Measurements from ENCODE around the gene TFPI. TPM values are rescaled to one million over a fixed set of nuclear protein-coding genes. Genes with fewer than 3 reads are reported as not detected.

The TFPI gene
- total and polyA plus RNA-seq, 2 of the 8 experiments (the other 6 are each of a cell fraction or from before 2014, with no cell fraction given): 2.0 to 7.1 TPM

DNA sequence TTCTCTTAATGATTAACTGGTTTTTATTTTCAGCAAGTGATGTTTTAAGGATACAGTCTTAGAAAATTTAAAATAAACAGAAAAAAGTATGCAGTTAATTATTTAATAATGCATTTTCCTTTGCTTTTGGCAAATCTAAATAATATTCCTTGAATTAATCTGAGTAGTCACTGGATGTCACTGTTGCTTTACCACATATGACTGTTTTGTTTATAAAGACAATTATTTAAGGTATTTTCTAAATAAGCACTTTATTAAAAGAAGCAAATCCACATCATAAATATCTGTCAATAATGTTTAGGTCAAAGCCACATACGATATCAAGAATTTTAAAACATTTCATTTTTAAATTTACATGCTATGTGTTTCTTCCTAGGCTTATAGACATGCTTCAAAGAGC, 40.6 kb upstream of the TFPI start (continued):
- TF ChIP-seq, protein P1, sequence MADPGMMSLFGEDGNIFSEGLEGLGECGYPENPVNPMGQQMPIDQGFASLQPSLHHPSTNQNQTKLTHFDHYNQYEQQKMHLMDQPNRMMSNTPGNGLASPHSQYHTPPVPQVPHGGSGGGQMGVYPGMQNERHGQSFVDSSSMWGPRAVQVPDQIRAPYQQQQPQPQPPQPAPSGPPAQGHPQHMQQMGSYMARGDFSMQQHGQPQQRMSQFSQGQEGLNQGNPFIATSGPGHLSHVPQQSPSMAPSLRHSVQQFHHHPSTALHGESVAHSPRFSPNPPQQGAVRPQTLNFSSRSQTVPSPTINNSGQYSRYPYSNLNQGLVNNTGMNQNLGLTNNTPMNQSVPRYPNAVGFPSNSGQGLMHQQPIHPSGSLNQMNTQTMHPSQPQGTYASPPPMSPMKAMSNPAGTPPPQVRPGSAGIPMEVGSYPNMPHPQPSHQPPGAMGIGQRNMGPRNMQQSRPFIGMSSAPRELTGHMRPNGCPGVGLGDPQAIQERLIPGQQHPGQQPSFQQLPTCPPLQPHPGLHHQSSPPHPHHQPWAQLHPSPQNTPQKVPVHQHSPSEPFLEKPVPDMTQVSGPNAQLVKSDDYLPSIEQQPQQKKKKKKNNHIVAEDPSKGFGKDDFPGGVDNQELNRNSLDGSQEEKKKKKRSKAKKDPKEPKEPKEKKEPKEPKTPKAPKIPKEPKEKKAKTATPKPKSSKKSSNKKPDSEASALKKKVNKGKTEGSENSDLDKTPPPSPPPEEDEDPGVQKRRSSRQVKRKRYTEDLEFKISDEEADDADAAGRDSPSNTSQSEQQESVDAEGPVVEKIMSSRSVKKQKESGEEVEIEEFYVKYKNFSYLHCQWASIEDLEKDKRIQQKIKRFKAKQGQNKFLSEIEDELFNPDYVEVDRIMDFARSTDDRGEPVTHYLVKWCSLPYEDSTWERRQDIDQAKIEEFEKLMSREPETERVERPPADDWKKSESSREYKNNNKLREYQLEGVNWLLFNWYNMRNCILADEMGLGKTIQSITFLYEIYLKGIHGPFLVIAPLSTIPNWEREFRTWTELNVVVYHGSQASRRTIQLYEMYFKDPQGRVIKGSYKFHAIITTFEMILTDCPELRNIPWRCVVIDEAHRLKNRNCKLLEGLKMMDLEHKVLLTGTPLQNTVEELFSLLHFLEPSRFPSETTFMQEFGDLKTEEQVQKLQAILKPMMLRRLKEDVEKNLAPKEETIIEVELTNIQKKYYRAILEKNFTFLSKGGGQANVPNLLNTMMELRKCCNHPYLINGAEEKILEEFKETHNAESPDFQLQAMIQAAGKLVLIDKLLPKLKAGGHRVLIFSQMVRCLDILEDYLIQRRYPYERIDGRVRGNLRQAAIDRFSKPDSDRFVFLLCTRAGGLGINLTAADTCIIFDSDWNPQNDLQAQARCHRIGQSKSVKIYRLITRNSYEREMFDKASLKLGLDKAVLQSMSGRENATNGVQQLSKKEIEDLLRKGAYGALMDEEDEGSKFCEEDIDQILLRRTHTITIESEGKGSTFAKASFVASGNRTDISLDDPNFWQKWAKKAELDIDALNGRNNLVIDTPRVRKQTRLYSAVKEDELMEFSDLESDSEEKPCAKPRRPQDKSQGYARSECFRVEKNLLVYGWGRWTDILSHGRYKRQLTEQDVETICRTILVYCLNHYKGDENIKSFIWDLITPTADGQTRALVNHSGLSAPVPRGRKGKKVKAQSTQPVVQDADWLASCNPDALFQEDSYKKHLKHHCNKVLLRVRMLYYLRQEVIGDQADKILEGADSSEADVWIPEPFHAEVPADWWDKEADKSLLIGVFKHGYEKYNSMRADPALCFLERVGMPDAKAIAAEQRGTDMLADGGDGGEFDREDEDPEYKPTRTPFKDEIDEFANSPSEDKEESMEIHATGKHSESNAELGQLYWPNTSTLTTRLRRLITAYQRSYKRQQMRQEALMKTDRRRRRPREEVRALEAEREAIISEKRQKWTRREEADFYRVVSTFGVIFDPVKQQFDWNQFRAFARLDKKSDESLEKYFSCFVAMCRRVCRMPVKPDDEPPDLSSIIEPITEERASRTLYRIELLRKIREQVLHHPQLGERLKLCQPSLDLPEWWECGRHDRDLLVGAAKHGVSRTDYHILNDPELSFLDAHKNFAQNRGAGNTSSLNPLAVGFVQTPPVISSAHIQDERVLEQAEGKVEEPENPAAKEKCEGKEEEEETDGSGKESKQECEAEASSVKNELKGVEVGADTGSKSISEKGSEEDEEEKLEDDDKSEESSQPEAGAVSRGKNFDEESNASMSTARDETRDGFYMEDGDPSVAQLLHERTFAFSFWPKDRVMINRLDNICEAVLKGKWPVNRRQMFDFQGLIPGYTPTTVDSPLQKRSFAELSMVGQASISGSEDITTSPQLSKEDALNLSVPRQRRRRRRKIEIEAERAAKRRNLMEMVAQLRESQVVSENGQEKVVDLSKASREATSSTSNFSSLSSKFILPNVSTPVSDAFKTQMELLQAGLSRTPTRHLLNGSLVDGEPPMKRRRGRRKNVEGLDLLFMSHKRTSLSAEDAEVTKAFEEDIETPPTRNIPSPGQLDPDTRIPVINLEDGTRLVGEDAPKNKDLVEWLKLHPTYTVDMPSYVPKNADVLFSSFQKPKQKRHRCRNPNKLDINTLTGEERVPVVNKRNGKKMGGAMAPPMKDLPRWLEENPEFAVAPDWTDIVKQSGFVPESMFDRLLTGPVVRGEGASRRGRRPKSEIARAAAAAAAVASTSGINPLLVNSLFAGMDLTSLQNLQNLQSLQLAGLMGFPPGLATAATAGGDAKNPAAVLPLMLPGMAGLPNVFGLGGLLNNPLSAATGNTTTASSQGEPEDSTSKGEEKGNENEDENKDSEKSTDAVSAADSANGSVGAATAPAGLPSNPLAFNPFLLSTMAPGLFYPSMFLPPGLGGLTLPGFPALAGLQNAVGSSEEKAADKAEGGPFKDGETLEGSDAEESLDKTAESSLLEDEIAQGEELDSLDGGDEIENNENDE (IDR thresholded peaks at IDR 0.05; ENCODE audit: insufficient replicate concordance, low read length): no peak
- TF ChIP-seq PHF8 (conservative IDR thresholded peaks at IDR 0.05; ENCODE audit: low read depth, low read length) (no peak), RAD21 (IDR thresholded peaks at IDR 0.05 in 1 of 2, conservative IDR thresholded peaks at IDR 0.05 in 1 of 2; ENCODE audit: low read depth in 2 of 2, low read length in 2 of 2) (peak in 1 of 2 experiments; percentile 31; a peak in 3 of 4 replicates), EP300 (IDR thresholded peaks at IDR 0.05; ENCODE audit: borderline replicate concordance in 1 of 2, low read depth in 2 of 2, low read length in 2 of 2) (no peak), POU5F1 (IDR thresholded peaks at IDR 0.05; ENCODE audit: low read depth, low read length) (no peak)
